ENCODE measurements around the gene ENTHD1.

Gene ENTHD1

DNA sequence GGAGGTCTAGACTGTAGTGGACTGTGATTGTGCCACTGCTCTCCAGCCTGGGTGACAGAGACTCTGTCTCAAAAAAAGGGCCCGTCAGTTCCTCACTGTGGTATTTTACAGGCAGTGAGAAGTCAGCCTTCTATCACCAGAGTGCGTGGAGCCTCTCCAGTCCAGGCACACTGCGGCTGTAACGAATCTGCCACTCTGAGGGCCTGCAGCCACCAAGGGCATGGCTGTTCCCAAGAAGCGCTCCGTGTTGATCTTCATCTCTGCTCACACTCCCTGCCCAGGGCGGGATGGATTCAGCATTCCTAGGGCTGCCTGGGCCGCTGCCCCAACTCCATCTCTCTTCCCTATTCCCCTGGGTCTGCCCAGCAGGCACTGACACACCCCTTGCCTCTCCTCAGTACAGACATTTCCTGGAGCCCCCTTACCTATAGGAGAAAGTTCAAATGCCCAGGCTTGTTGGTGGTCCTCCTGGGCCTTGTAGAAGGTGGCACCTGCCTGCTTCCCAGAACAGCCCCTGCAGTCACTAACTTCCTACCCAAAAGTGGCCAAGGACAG lies 174.6 kb downstream of the ENTHD1 start:
- DNase-seq (ENCODE audit: insufficient read length, low spot score) (no peak), FAIRE-seq (no peak)

DNA sequence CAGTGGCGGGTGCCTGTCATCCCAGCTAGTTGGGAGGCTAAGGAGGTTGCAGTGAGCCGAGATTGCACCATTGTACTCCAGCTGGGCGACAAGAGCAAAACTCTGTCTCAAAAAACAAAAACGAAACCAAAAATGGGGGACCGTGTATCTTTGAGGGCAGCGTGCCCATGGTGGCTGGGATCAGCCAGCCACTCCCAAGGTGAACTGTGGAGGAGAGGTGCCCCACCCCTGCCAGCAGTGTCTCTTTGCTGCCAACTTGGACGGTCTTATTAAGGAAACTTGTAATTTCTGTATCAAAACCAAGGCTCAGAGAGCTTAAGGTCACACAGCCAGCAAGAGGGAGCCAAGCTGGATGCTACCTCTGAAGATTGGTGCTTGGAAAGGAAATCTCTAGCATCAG lies 175.4 kb downstream of the ENTHD1 start:
- DNase-seq (ENCODE audit: insufficient read length, low spot score) = no peak
- FAIRE-seq = no peak

DNA sequence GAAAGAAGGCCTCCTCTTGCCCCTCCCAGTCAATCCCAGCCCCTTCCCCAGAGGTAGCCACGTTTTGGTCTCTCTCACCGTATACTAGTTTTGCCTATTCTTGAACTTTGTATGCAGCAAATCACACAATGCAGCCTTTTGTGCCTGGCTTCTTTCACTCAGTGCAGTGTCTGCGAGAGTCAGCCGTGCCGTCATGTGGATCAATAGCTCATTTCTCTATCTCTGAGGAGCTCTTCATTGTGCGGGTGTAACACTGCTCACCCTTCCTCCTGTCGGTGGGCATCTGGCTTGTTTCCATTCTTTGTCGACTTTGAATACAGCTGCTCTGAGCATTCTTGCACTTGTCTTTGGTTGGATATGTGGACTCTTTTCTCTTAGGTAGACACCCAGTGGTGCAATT lies 176.5 kb downstream of the ENTHD1 start:
- no peak for DNase-seq (ENCODE audit: insufficient read length, low spot score)
- no peak for FAIRE-seq

DNA sequence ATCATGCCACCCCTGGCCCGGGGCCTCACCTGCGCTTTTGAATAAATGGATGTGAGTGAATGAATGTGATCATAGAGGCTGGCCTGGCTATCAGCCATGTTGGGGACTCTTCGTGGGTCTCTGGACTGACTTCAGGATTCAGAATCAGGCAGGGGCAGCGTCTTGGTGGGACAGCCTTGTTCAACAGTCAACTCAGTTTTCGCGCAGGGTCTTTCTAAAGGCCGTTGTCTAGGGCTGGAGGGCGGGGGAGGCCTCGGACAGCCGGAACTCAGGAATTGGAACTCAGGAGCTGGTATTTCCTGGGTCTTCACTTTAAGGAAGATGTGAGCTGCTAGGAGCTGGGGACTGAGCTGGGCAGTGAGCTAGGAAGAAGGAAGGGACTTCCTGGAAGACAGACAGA lies 177.0 kb downstream of the ENTHD1 start:
- DNase-seq (ENCODE audit: insufficient read length, low spot score) = no peak
- no peak for FAIRE-seq

DNA sequence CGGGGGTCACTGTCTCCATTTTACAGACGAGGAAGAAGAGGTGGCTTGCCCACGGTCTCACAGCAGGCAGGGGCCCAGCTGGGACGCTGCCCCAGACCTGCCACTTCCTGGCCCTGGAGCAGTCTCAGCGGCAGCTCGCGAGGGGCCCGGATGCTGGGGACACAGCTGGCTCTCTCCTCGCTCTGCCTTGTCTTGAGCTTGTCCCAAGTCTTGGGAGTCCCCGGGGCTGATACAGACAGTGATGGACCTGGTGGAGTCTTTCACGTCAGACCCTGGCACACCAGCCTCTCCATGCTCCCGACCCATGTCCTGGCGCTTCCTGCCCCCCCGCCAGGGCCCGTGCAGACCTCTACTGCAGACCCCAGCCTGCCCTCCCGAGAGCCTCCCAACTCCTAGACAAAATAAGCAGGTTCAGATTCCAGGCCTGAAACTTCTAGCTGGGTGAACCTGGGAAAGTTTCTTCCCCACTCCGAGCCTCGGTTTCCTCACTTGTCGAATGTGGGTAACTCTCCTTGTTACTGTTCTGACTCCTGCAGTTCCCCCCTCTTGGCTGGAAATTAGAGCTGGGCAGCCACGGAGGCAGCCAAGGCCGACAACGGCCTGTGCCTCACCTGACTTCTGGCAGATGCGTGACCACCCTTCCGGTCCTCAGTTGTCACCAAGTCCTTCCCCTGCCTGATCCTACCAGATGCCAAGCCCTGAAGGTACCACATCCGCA lies 177.6 kb downstream of the ENTHD1 start:
- DNase-seq (ENCODE audit: insufficient read length, low spot score) (no peak), FAIRE-seq (no peak)

DNA sequence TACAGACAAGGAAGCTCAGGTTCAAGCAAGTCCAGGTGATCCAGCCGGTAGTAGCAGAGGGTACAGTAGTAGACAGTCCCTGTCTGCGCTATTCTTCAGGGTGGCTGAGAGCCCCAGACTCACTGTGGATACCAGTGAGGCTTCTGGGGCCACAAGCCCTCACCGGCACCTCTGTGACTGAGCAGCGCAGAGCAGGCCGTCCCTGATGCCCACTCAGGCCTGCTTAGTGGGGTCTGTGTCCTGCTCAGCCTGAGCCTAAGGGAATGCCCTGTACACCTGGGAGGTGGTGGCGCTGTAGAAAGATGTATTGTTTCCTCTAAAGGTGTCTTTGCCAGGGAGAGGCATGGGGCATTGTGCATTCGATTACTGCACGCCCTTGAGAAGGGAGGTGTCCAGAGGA lies 179.2 kb downstream of the ENTHD1 start:
- DNase-seq (ENCODE audit: insufficient read length, low spot score) (no peak), FAIRE-seq (no peak)

DNA sequence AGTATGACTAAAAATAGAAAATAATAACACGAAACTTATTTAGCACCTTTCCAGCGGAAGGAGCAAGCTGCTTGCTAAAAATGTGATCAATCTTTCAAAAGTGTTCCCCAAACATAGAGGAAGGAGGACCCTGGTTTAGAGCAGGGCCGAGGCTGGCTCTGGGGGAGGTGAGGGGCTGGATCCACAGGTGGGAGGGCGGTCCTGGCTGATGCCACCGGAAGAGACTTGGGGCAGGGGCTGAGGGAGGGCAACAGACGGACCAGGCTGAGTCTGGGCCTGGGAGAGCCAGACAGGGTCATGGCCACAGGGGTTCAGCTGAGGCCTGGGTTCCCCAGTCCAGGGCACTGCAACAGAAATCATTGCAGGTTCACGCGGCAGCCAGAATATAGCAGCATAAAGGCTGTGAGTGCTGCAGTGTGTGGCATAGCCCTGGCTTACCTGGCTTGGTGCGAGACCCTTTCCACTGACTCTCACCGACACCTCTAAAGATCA lies 179.7 kb downstream of the ENTHD1 start:
- FAIRE-seq (no peak), DNase-seq (ENCODE audit: insufficient read length, low spot score) (no peak)

DNA sequence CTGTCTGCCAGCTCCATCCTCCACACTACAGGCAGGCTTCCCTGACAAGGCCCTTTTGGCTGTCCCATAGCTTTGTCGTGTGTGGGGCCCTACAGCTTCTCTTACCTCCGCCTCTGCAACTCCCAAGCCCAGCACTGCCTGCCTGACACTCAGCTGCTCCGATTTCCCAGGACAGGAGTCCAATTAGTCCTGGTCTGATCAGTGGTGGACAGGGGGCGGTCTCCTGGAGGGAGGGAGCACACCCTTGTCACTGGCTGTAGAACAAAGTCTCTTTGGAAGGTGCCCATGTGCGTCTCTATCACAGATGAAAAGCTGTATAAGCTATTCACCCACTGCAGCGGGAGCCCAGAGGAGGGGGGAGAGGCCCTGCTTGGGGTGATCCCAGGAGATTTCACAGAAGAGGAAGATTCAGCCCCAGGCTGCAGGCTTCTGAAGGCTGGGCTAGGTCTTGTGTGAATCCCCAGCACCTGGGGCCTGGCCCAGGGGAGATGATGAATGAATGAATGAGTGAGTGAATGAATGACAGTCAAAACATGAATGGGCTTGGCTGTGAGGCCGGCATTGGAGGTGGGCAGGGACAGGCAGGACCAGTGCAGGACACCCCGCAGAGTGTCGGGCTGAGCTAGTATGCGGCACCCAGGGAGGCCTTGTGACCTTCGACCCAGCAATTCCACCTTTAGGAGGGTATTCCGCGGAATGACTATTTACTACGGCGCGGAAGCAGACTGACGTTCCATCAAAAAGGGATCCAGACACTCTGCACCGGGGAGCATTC lies 180.6 kb downstream of the ENTHD1 start:
- DNase-seq (ENCODE audit: insufficient read length, low spot score) (no peak), FAIRE-seq (no peak)

DNA sequence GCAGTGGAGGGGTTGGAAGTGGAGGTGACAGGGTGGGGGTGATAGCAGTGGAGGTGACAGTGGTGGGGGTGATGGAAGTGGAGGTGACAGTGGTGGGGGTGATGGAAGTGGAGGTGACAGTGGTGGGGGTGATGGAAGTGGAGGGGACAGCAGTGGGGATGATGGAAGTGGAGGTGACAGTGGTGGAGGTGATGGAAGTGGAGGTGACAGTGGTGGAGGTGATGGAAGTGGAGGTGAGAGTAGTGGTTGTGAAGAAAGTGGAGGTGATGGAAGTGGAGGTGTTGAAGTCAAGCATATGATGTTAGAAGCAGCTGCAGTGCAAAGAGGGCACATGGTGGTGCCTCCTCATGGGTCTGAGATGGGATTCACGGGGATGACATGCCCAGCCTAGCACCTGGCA lies 181.5 kb downstream of the ENTHD1 start:
- no peak for DNase-seq (ENCODE audit: insufficient read length, low spot score)
- FAIRE-seq = no peak

DNA sequence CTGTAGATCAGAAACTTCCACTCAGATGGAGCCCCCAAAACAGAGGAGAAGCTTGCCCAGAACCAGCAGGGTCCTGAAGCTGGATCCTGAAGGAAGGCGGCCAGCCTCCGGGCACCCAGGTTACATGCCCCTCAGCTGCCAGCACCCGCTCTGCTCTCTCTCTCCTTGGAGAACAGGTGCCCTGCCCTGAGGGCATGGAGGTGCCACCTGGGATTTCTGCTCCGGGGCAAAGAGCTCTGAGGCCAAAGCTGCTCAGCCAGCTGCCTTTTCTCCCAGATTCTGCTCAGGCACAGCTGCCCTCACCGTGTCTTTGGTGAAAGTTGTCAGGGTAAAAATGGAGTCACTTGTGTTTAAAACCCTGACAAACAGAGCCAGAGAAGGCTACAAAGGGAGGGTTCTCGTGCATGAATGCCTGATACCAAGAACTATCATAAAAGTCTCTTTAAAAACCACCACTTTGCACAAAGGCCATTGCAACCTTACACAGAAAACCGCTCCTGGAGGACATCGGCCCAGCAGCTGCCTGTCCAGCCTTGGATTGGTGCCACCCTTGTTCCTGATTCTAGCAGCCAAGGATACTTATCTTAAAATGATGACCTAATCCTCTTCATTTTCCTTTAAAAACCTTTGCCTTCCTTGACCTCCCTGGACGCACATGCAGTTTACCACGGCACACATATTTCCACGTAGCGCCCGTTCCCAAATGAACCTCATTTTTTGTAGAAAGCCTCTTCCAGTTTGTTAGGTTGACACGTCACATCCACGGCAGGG lies 183.0 kb downstream of the ENTHD1 start:
- FAIRE-seq = no peak
- no peak for DNase-seq (ENCODE audit: insufficient read length, low spot score)

DNA sequence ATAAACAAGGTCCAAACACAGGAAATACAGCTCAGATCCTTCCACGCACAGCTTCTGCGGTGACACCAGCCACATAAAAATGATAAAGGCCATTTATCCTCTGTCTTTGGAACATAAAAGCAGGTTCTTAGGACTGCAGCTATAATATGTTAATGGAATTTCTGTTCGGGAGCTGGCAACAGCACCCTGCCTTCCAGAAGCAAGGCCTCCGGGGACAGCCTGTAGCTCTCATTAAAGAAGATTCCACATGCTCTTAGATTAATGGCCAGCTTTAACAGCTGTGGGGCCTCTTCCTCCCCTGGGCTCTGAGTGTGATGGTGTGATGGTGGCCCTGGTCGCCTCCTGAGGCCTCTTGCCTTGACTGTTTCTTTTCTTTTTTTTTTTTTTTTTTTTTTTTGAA lies 185.7 kb downstream of the ENTHD1 start:
- FAIRE-seq (no peak), DNase-seq (ENCODE audit: insufficient read length, low spot score) (no peak)

DNA sequence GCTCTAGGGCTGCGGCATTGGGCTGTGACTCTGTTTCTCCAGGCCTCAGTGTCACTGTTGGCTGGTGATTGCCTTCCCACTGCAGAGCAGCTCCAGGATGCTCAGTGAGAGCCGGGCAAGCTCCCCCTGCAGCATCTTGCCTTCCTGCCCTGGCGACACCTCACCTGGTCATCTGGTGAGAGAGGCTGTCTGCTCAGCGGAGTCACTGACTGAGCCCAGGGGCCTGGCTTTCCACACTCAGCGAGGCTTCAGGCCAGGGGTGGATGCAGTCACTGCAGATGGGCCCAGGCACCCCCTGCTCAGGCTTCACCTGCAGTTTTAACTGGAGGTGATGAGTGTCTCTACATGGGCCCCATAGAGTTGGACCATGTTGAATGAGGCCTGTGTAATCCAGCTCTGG lies 186.2 kb downstream of the ENTHD1 start:
- DNase-seq (ENCODE audit: insufficient read length, low spot score) (no peak), FAIRE-seq (no peak)

DNA sequence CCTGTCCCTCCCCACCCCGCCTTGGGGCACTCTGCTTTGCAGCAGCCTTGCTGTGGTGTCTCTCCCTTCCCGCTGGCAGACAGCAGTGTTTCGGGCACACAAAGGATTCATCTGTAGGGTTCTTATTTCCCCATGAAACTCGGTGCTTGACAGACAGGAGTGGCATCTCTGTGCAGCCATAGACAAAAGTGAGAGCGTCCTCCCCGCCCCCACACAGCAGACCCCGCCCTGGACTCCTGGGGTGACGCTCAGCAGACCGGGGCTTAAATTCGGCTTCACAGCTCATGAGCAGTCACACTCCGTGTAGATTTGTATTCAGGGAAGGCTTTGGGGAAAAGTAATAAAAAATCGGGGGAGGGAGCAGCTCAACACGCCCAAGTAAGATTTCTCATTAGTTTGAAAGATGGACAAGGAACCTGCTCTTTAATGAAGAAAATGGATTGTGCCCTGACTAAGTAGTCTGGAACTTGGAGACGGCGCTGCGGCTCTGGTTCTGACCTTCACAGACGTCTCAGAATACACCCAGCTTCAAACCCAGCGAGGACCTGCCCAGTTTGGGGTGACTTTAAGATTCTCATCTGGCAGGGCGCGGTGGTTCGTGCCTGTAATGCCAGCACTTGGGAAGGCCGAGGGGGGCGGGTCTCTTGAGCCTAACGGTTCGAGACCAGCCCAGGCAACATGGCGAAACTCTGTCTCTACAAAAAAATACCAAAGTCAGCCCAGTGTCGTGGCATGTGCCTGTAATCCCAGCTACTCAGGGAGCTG lies 187.0 kb downstream of the ENTHD1 start:
- FAIRE-seq = no peak
- no peak for DNase-seq (ENCODE audit: insufficient read length, low spot score)

DNA sequence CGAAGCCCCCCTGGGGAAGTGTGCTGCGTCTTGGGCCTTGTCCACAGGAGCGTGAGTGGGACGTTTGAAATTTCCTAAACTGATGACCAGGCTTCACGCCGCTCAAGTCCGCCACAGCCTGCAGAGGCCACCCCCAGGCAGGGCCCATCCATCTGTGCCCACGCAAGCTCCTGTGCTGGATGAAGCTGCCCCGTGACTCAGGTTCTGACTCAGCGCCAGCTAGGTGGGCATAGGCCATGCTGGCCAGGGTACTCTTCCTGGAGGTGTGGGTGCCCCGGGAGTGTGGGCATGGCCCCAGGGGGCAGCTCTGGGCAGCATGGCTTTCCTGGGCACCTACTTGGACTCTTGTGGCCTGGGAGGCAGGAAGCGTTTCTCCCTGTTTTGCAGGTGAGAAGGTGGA lies 188.2 kb downstream of the ENTHD1 start:
- FAIRE-seq (no peak), DNase-seq (ENCODE audit: insufficient read length, low spot score) (no peak)

DNA sequence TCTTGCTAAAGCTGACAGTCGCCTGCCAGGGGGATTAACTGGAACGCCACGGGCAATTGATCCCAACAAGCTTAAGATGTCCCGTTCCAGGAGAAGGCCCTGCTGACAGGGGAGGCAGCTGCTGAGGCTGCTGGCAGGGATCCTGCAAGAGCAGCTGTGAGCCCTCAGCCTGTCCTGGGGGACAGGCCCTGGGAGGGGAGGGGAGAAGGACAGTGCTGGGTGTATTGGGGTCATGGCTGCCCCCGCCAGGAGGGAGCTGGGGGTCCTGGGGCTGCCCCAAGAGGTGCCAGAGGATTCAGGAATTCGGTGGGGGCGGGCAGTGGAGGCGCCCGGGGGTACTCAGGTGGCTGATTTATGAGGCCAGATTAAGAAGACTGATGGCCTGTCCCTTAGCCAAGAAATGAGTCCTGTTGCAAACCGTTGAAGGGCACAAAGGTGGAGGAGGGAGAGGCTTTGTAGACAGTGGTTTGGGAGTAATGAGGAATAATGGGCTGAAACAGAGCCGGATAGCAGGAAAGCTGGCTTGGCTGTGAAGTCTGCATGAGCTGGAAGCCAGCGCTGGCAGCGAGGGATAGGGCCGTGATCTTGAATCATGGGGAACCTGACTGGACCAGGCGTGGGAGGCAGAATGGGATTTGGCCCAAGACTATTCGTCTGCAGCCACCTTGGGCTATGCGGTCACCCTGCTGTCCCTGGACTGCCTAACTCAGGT lies 189.5 kb downstream of the ENTHD1 start:
- no peak for FAIRE-seq
- no peak for DNase-seq (ENCODE audit: insufficient read length, low spot score)

DNA sequence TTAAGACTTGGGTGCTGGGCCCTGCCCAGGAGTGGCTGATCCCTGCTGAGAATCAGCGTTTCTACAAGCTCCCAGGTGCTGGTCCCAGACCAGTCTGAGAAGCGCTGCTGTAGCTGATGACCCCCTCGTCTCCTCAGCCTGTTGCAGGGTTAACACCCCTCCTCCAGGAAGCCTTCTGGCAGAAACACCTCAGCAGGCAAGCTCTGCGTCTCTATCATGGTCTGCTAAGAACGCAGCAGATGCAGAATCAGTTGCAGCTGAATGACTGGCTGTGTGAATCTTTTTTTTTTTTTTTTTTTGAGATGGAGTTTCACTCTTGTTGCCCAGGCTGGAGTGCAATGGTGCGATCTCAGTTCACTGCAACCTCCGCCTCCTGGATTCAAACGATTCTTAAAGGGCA lies 190.5 kb downstream of the ENTHD1 start:
- FAIRE-seq = no peak
- no peak for DNase-seq (ENCODE audit: insufficient read length, low spot score)

DNA sequence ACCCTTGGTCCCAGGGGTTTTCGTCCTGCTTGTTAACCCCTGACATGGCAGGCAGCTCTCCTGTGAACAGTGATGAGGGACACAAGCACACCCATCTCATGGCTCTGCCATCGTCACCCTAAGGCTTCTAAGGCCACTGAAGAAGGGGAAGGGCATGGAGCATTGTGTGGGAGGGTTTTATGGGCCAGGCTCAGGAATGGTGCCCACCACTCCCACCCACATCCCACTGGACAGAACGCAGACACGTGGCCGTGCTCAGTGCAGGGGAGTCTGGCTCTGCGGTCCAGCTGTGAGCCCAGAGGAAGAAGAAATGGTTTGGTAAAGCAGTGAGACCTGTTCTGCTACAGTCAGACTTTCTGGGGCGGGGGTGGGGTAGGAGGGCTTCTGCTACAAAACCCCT lies 193.0 kb downstream of the ENTHD1 start:
- FAIRE-seq = no peak
- no peak for DNase-seq (ENCODE audit: insufficient read length, low spot score)

DNA sequence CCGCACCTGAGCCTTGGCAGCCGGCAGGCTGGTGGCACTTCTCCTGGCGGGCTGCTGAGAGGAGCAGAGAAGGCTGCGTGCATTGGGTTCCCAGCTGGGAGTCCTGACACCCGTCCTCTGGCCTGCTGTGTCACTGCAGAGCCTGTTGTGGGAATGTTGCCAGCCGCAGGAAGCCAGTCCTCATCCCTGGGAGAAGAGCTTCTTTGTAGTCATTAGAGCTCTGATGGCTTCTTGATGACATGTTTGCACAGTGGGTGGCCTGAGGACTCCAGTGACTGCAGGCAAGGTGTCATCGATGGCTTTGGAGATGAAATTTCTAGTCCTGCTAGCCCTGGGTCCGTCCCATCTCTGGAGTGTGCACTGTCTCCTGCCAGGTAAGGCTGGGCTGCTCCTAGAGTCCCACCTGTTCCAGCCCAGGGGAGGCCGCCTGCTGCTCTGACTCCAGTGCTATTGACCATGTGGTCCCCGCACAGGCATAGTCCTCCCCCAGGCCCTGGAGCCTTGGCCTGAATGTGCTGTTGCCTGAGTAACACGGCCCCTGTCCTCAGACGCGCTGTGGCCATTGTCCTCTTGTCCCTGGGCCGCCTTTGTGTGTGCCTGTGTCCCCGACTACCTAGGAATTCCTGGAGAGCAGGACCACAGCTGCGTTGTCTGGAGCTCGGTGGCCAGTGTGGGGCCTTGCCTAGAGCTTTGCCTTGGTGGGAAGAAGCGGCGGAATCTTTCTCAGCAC lies 193.8 kb downstream of the ENTHD1 start:
- FAIRE-seq (no peak), DNase-seq (ENCODE audit: insufficient read length, low spot score) (no peak)

DNA sequence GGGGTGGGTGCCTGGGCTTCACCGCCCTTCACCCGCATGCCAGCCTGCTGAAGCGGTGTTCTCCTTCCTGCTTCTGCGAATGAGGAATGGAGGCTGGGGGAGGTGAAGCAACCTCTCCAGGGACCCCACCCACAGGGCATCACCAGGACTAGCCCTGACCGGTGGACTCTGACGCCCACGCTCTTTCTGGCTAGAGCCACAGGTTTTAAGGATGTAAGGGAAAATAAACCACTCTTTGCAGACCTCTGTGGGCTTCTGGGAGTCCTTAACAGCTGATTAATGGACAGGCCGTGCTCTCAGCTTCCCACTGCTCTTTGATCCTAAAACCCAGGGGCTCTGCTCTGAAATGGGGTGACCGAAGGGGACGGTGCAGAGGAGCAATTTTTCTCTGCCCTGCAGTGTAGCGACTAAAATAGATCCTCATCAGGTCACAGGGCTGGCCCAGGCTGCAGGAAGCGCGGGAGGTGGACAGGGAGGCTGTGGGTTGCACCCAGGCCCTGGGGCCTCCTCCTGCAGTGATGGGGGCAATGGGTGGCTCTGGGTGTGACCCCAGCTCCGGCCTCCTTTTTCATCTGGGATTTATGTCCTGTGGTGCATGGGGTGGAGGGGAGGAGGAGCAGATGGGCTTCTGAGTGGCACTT lies 195.7 kb downstream of the ENTHD1 start:
- FAIRE-seq (no peak), DNase-seq (ENCODE audit: insufficient read length, low spot score) (no peak)

All from GM19239 (cell line).